Measurements from ENCODE around the gene ADAMTSL2.

The ADAMTSL2 gene

GRCh38 chr9:133571391-133571890 lies 36.9 kb downstream of the ADAMTSL2 start:
- in situ Hi-C loops (cut with HindIII; ENCODE audit: low sequenced_read_pairs), result no loop called here

- in situ Hi-C loops (cut with HindIII; ENCODE audit: low sequenced_read_pairs), result no loop called here
Observed at GRCh38 chr9:133571896-133572595, 37.5 kb downstream of the ADAMTSL2 start.

- in situ Hi-C loops (cut with HindIII; ENCODE audit: low sequenced_read_pairs), result no loop called here
Observed at GRCh38 chr9:133572821-133573361, 38.4 kb downstream of the ADAMTSL2 start.

- in situ Hi-C loops (cut with HindIII; ENCODE audit: low sequenced_read_pairs), result no loop called here
Observed at GRCh38 chr9:133573791-133574515, 39.4 kb downstream of the ADAMTSL2 start.

DNA sequence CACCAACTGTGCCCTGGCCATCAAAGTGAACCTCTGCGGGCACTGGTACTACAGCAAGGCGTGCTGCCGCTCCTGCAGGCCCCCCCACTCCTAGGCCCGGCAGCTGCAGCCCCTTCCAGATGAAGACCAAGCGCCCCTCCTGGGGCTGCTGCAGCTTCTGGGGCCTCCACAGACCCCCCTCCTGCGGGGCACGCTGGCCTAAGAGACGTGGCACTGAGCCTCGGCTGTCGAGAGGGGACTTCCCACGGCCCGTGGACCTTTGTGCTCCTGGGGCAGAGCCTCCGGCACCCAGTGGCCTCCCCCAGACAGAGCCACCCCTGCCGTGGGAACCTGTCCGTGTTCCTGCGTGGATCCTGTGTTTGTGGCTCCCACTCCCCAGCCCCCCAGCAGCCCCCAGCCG lies 40.3 kb downstream of the ADAMTSL2 start:
- in situ Hi-C loops (cut with HindIII; ENCODE audit: low sequenced_read_pairs), result no loop called here

GRCh38 chr9:133575186-133576030 lies 40.9 kb downstream of the ADAMTSL2 start:
- in situ Hi-C loops (cut with HindIII; ENCODE audit: low sequenced_read_pairs), result no loop called here

DNA sequence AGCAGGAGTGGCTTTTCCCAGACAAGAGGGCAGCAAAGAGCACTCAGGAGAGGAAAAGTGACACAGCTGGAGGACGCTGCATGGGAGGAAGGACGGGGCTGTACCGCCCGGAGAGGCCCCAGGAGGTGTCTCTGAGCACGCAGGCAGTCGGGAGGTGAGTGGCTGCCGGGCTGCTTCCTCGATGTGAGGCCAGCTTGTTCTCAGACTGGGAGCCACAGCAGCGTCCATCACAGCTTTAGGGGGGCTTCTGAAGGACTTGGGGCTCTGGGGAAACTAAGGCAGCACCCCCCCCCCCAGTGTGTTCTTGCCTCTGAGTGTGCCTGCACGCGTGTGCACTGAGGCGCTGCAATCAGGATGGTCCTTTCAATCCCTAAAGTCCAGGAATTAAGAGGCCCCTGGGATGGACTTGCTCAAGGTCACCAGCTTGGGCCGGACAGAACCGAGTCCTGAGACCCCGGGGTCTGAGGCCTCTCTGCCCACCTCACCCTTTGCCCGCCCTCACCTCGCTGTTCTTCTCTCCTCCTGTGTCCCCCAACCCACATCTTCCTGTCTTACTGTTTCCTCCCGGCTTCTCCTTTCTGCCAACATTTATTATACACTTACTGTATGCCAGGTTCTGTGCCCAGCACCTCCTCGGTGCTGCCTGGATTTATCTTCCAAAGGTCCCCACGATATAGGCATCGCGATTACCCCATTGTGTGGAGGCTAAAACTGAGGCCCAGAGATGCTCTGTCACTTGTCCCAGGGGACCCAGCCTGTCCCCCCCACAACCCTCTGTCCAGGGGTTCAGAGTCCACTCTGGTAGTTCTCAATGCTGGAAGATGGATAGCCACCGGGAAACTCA lies 41.7 kb downstream of the ADAMTSL2 start:
- in situ Hi-C loops (cut with HindIII; ENCODE audit: low sequenced_read_pairs), result no loop called here

DNA sequence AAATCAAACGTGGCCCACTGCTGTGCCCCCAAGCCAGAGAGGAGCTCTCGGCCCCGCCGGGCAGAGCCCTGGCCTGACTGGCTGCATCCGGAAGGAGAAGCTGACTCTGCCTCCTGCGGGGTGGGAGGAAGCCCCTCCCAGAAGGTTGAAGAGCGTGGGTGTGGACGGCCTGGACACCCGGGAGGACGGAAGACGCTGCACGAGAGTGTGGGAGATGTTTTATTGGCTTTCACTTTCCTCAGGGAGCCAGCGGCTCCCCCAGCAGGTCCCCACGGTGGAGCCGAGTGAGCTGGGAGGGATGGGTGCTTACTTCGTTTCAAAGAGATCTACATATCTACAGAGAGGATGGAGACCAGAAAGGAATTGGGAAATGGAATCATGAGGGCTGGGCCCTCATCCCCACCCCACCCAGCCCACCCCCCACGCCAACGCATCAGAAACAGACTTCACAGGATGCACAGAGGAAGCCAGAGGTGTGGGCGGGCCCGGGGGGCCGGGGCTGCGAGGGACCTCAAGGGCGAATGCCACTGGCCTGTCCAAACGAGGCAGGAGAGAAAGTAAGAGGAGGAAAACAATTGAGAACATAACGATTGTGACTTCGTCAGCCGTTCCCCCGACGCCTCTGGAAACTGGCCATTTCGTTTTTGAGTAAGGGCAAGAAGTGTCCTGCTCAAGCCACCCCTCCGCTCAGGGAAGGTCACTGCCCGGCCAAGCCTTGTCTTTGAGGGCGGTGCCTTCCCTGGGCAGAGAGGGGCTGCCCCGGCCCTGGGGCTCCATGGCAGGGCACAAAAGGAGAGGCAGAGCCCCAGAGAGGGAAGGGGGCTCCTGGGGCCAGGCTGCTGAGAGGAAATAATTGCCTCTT lies 42.6 kb downstream of the ADAMTSL2 start:
- in situ Hi-C loops (cut with HindIII; ENCODE audit: low sequenced_read_pairs), result no loop called here

DNA sequence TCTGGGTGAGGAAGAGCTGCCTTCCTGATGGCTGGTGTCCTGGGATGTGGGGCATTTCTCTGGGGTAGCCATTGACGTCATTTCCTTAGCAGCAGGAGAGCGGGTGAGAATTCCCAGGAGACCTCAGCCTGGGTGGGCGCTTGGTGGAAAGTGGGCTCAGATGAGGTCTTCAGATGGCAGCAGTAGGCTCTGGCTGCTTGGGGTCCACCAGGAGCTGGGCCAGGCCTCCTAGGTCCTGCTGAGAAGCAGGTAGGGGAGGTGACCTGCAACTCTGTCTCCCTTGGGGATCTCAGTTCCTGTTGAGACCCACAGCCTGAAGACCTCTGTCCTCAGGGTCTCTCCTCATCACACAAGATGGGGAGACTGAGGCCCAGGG lies 43.2 kb downstream of the ADAMTSL2 start:
- in situ Hi-C loops (cut with HindIII; ENCODE audit: low sequenced_read_pairs), result no loop called here

- in situ Hi-C loops (cut with HindIII; ENCODE audit: low sequenced_read_pairs), result no loop called here
Observed at GRCh38 chr9:133578524-133579441, 44.3 kb downstream of the ADAMTSL2 start.

- in situ Hi-C loops (cut with HindIII; ENCODE audit: low sequenced_read_pairs), result no loop called here
Observed at GRCh38 chr9:133579601-133580418, 45.3 kb downstream of the ADAMTSL2 start.

DNA sequence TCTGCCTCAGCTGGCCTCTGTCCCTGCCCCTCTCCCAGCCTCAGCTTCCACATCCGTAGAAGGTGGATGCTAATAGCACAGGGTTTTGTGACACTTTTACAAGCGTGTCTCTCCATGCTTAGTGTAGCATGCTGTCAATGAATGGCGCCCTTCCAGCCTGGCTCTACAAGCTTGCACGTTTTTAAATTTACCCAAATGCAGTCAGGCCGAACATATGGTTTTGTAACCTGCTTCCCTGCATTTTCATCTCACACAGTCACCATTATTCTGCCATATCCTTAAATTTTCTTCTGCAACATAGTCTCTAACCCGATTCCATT lies 45.9 kb downstream of the ADAMTSL2 start:
- in situ Hi-C loops (cut with HindIII; ENCODE audit: low sequenced_read_pairs), result no loop called here

DNA sequence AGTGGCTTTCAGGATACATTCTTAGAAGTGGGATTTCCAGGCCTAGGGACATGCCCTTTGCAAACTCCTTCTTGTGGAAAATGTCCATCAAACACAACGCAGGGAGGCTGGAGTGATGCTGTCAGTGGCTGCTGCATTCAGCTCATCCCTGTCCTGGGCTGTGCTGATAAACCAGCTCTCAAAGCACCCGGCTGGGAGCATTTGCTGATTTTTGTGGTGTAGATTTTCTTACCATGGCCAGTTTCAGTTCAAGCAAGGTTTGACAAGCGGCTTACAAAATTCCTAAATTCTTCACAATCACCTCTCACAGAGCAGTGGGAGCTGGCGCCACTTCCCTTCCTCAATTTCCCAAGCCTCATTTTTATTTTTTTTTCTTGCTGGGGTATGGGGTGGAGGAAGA lies 46.5 kb downstream of the ADAMTSL2 start:
- in situ Hi-C loops (cut with HindIII; ENCODE audit: low sequenced_read_pairs), result no loop called here

DNA sequence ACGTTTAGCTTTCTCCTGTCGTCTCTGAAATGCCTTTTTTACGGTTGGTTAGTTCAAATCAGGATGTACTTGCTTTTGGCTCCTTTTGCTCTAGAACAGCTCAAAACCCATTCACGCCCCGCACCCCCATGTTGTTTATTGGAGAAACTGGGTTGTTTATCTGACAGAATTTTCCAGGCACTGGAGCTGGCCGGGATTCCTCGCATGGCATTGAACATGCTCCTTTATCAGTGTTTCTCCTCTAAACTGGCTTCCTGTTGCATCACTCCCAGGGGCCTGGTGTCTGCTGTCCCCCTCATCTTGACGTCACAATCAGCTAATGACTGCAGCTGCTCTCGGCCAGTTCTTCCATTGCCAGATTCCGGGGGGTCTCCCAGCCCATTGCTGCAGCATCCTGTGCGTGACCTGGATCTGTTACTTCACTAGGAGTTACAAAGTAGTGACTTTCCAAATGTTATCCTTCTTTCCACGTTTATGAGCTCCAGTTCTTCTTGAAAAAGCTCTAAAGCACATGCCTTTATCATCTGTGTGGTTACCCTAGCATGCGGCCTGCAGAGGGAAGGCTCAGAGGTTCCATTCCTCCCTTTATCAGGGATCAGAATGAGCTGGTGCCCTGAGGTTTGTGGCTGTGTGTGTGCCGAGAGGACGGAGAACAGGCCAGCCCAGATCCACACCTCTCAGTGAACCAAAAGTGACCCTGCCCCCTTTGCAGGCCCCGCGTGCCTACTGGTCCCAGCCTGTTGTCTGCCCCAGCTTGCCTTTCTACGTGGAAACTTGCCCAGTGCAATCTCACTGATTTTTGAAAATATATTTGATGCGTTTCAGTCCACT lies 47.2 kb downstream of the ADAMTSL2 start:
- in situ Hi-C loops (cut with HindIII; ENCODE audit: low sequenced_read_pairs), result no loop called here

GRCh38 chr9:133582501-133583045 lies 48.1 kb downstream of the ADAMTSL2 start:
- in situ Hi-C loops (cut with HindIII; ENCODE audit: low sequenced_read_pairs), result no loop called here

GRCh38 chr9:133583111-133583510 lies 48.6 kb downstream of the ADAMTSL2 start:
- in situ Hi-C loops (cut with HindIII; ENCODE audit: low sequenced_read_pairs), result no loop called here

Measured in endothelial cell of hepatic sinusoid (primary cell).